Renal pelvis (tissue), 4 donors: ENCODE results near the gene ADRM1. TPM values are rescaled to one million over a fixed set of nuclear protein-coding genes. Genes with fewer than 3 reads are reported as not detected.

Experiments used
- DNase-seq: peaks from one replicate; pipeline ENCODE4 v3.0.0-alpha.2; 2013
- polyA plus RNA-seq, 3 donors: library from polyadenylated mRNA; unstranded; fragments of 120-200 nt; gene quantifications; one replicate each; pipeline ENCODE4 v1.2.1, GENCODE V29; 2013; ENCODE audit not compliant: insufficient read length in 3 of 3

The ADRM1 gene
- polyA plus RNA-seq, 3 donors, result 54.1 to 72.3 (median 67.0) TPM

DNA sequence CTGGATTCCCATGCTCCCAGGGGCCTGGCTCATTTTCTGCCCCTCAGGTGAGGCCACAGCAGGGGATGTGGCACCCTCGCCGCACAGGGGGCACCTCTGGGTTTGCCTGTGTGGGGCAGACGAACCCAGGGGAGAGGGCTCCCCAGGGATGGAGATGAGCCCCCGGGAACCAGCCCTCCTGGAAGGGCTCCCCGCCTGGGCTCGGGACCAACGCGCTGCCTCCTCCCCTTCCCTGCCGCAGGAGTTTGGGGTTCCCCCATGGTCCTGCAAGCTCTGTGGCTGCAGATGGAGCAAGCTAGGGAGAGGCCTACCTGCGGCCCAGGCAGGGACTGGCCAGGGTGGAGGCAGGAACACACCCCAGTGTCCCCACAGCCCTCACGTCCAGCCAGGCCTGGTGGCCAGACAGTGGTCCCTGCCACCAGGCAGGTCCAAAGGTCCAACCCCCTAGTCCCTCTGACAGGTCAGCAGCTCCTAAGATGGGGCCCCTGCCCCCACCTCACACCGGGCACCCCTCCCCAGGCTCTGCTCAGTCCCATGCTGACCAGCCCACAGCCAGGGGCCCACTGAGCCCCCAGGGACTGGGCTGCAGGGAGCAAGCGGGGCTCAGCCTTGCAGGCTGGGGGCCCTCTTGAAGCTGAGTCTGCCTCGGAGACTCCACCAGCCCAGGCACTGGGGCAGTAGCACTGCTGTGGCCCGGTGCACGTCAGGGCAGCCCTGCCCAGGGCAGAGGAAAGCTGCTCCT, 50.7 kb downstream of the ADRM1 start:
- DNase-seq, result no peak

DNA sequence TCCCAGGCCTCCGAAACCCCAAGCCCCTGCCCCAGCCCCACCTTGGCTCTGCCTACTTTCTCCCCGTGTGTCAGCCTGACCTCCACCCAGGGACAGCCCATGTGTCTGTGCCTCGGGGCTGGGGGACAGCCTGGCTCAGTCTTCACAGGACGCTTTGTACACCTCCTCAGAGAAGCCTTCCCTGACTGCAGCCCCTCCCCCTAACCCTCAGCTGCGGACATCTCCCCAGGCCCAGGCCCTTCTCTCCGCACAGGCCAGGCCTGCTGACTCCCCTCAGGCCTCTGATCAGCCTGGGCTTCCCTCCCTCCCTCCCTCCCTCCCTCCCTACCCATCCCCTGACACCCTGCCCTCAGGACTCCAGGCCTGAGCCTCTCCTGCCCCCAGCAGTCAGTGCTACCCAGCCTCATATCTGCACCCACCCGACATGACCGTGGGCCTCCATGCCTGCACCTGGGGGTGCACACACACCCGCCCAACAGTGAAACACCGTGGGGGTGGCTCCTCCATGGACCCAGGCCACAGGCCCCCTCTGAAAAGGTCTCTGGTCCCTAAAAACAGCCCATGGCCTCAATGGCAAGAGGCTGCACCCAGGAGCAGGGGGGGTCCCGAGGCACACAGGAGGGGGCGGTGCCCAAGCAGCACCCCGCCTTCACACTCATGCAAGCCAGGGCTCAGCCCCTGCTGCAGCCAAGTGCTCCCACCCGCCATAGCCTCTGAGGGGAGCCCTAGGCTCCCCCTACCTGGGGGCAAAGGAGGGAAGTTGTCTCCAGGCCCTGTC, 51.4 kb downstream of the ADRM1 start:
- no peak for DNase-seq

DNA sequence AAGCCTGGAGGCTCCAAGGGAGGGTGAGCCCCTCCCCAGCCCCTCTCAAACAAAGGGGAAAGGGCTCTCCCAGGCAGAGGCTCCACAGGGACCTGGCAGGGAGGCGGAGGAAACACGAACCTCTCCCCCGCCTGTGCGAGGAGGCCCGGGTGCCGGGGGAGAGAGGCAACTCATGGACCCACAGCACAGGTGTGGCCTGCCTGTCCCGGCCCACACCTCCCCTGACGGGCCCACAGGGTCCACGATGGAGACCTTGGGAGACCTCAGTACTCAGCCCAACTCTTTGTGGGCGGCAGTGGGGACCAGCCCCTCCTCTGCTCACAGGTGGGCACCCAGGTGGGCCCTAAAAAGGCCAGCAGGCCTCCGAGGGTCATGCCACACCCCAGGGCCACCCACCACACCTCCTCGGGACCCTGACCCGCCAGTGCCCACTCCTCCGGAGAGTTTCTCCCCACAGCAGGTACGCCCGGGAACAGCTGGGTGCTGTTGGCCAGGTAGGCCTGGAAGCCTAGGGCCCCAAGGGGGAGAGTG, 52.1 kb downstream of the ADRM1 start:
- DNase-seq, result no peak

DNA sequence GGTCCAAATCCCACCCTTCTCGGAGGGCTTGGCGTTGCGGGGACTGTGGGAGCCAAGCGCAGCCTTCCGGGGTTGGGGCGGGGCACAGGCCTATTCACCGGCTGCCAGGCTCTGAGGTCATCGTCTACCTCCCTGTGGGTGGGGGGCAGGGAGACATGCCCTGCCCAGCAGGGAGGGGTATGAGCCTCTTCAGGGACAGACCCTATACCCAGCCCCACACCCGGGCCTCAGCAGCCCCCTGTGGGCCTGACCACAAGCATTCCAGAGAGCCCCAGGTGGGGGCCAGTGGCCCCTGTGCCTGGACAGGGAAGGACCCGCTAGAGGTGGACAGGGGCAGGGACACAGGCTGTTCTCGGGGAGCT, 52.7 kb downstream of the ADRM1 start:
- no peak for DNase-seq

DNA sequence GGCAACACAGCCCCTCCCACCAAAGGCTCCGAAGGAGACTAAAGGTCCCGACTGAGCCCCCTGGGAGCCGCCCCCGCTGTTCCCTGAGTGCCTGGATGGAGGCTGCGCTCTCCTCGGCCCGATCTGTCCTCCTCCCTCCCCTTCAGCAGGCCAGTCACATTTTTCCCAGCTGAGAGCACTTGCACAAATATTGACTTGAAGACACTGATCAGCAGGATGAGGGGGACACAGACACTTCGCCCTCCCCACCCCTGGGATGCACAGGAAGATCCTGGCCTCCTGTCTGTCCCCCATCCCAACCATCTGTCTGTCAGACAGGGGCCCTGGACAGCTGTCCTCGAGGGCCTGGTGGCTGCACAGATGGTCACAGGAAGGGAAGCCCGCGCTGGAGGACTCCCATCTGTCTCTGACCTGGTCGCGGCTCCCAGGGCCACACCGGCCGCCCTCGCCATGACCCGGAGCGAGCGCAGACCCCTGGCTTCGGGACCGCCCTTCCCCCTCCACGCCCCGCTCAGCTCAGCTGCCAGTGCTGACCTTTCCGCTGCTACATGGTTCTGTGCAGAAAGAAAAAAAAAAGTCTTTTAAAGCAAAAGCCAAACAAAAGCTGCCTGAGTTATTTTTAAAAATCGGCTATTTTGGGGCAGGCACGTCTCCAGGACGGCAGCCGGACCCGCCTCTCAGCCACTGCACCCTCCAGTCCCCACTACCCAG, 53.2 kb downstream of the ADRM1 start:
- no peak for DNase-seq

DNA sequence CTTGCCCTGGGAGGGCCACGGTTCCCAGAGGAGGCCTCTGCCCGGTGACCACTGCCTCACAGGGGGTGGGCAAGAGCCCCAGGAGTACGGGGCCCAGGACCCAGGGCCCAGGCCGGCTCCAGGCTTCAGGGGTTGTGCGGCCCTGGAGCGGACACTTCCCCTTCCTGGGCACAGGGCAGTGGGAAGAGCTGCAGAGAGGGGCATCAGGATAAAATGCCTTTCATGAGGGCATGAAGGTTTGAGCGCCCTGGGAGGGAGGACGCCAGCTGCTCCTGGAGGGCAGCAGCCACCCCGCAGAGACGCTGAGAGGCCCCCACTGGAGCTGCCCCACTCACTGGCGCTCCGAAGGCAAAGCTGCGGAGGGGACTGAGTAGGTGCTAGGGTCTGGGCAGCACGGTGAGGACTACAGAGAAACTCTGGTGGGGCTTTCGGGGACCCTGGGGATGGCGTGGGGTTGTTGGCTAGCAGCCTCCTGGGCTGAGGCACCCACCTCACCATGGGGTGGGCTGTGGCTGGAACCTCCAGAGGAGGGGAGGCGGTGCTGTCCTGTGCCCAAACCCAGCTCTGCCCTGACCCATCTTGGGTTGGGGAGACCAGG, 53.9 kb downstream of the ADRM1 start:
- DNase-seq, result no peak

DNA sequence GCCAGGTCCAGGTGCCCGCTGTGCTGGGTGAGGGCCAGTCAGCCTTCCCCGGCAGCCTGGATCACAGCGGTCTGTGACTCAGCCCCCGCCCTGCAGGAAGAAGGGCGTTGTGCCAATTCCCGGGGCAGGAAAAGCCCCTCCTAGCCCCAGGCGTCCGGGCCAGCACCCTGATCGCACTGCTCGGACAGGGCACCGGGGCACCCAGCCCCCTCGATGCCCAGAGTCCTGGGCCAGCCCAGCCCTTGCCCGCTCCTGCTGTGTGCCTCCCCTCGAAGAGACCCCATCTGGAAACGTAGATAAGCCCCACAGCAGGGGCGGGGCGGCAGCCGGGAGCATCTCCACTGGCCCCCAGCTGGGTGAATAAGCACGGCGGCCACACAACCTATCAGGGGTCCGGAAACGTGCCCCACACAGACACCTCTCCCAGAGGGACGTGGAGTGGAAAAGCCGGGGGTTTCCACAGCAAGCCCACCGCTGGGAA, 54.4 kb downstream of the ADRM1 start:
- DNase-seq, result no peak

DNA sequence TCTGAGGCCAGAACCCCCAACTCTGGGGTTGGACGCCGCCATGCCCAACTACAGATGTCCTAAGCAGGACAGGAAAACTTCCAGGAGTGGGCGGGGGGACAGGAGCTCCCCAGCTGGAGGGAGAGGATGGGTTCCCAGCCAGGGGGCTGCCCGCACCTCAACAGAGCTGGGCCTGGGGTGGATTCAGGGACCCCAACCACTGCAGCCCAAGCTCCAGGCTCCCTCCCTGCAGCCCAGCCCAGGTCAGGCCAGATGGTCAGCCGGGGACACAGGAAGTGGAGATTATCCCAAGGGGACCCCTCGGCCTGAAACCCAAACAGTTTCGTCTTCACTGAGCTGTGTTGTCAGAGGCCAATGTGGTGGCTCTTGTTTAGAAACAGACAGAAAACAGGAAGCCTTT, 54.9 kb downstream of the ADRM1 start:
- DNase-seq, result no peak

Other genes starting within 250 kb of the ADRM1 start
- 10 to 100 TPM; 19.6 to 20.4 (median 20.3) TPM for gene TAF4, start 237.1 kb upstream of the ADRM1 start, polyA plus RNA-seq
- gene LSM14B, start 180.5 kb upstream of the ADRM1 start, polyA plus RNA-seq, result 10 to 100 TPM; 57.9 to 64.6 (median 59.0) TPM
- gene PSMA7, start 159.6 kb upstream of the ADRM1 start, polyA plus RNA-seq, result 100 to 1,000 TPM; 186 to 220 (median 197) TPM
- gene SS18L1, start 159.2 kb upstream of the ADRM1 start, polyA plus RNA-seq, result 10 to 100 TPM; 16.7 to 26.6 (median 26.5) TPM
- gene MTG2, start 120.0 kb upstream of the ADRM1 start, polyA plus RNA-seq, result 10 to 100 TPM; 32.2 to 45.6 (median 37.1) TPM
- gene HRH3, start 82.7 kb upstream of the ADRM1 start, polyA plus RNA-seq, result under 1 TPM in 2 of 3 donors, not detected in 1; 0.11 to 0.19 TPM
- 10 to 100 TPM; 27.6 to 40.8 (median 39.3) TPM for gene OSBPL2, start 64.5 kb upstream of the ADRM1 start, polyA plus RNA-seq
- 100 to 1,000 TPM; 158 to 190 (median 164) TPM for gene LAMA5, start 64.3 kb downstream of the ADRM1 start, polyA plus RNA-seq
- gene RPS21, start 84.1 kb downstream of the ADRM1 start, polyA plus RNA-seq, result 1,000 to 10,000 TPM in 1 of 3 donors, 100 to 1,000 TPM in 2; 739 to 1,106 (median 923) TPM
- 10 to 100 TPM in 2 of 3 donors, 1 to 10 TPM in 1; 8.6 to 13.8 (median 10.1) TPM for gene CABLES2, start 104.3 kb downstream of the ADRM1 start, polyA plus RNA-seq
- 1 to 10 TPM; 2.4 to 2.9 (median 2.7) TPM for gene RBBP8NL, start 124.5 kb downstream of the ADRM1 start, polyA plus RNA-seq
- 10 to 100 TPM in 1 of 3 donors, 1 to 10 TPM in 2; 7.5 to 11.0 (median 8.2) TPM for gene GATA5, start 173.0 kb downstream of the ADRM1 start, polyA plus RNA-seq